HG02852 (cell line): ENCODE measurements around the gene SEMA3A.

Experiments
- ATAC-seq: cut with Tn5 transposase; IDR thresholded peaks from one replicate; pipeline ENCODE4 v1.9.1; 2021; ENCODE audit warnings: mild to moderate bottlenecking, moderate library complexity; ENCODE audit not compliant: unreplicated experiment

The SEMA3A gene

DNA sequence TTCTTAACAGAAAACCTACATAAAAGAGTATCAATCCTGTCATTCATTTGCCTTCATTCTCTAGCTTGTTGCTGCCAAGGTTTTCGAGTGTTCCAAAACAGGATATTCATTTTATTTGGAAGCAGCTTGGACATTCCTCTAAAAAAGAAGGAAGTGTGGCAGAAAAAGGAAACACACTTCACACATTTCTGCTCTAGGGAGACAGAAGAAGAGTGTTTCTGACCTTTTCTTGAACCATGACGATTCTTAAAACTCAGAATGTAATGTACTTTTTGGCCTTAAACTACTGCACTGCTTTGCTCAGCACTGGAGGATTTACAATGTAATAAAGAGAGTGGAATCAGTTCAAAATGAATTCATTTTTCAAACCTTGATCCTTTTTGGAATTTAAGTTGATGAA, 81.3 kb downstream of the SEMA3A start:
- no peak for ATAC-seq

DNA sequence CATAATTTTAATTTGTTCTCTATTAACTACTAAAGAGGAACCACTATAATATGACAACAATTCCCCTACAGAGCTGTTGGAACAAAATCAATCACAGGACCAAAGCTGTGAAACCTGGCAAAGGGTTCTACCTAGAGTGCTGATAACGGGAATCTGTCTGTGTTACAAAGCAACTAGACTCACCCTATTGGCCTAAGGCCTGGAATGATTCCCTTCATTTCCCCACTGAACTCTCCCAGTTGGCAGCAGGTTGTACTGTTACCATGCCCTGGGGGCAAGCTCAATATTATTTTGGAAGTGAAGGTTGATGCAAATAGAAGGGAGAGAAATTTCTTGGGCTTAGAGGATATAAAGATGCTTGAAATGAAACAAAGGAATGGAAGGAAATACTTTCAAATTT, 81.8 kb downstream of the SEMA3A start:
- no peak for ATAC-seq

DNA sequence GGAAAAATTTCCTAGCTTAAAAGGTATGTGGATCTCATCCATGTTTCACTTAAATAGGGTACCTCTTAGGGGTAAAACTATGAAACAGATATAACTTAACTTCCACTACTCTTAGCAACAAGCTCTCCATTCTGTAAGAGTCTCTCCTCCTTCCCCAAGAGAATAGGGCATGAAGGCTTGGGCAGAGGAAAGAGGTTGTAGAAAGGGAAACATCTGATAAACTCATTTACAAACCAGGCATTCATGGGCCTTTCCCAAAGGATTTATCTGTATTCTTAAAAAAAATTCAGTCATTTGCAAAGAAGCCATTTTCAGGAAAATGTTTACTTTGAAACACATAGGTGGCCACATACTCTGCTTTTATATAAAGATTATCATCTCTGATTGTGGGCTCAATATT, 82.7 kb downstream of the SEMA3A start:
- ATAC-seq = no peak

DNA sequence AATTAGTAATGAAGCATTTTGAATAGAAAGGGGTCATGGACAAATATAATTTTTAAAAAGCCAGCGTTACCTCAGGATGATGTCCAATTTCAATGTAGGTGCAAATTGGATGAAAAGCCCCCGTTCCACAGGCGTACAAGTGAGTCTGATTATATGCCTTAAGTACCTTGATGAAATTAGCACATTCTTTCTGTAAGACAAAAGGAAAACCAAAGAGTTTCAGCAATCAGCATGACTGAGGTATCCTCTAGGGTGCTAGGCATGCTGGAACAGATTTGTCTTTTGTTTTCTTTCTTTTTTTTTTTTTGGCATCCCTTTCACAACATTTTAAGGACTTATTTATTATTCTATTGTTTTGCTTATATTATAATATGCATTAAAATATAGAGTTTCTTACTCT, 84.2 kb downstream of the SEMA3A start:
- no peak for ATAC-seq

DNA sequence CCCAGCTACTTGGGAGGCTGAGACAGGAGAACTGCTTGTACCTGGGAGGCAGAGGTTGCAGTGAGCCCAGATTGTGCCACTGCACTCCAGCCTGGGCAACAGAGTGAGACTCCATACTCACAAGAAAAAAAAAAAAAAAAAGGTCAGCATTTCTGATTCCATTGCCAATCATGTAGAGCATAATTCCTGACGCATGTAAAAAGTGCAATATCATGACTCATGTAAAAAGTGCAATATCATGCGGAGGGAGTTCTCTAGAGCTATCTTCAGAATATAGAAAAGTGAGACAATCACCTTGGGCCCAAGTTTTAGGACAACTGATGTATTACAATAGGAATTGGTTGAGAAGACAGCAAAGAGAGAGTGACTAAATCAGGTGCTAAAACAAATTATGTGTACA, 85.8 kb downstream of the SEMA3A start:
- no peak for ATAC-seq

DNA sequence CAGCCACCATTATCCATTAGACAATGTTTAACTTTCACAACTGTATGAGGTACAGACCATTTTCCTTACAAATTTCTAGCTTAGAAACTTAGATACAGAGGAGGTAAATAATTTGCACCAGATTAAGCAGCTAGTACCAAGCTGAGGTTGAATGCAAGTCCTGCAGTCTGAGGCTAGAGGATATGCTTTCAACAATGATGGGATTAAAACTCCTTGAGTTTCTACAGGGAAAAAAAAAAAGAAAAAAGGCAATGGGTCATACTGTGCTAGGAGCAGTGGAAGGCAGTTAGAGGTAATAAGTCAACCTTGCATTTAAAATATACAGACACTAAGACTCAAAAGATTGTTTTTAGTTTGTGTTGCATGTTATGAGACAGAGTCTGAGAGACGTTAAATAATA, 86.5 kb downstream of the SEMA3A start:
- no peak for ATAC-seq

DNA sequence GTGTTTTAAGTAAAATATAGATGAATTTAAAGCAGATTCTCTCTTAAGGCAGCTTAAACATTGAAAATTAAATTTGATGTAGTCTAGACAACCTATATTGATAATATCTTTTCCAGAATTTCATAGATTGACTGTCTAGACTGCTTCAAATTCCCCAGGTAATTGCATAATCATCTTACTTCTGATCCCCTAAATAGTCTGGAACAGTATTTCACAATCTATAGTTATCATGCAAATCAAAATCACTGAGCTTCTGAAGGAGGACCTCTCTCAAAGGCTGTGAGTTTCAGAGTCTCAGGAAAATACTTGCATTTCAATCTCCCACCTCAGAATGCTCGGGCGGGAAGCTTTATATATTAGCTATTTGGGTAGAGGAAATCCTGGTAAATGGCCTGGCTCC, 87.3 kb downstream of the SEMA3A start:
- ATAC-seq = no peak

DNA sequence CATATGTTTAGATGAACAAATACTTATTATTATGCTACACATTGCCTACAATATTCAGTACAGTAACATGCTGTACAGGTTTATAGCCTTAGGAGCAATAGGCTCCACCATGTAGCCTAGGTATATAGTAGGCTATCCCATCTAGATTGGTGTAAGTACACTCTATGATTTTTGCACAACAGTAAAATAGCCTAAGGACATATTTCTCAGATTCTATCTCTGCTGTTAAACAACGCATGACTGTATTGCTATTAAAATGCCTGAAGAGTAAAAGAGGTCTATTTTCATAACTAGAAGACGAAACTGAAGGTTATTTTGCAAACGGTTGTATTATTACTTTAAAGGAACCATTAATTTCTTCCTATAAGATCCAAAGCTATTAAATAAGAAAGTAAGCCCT, 88.3 kb downstream of the SEMA3A start:
- ATAC-seq = no peak

DNA sequence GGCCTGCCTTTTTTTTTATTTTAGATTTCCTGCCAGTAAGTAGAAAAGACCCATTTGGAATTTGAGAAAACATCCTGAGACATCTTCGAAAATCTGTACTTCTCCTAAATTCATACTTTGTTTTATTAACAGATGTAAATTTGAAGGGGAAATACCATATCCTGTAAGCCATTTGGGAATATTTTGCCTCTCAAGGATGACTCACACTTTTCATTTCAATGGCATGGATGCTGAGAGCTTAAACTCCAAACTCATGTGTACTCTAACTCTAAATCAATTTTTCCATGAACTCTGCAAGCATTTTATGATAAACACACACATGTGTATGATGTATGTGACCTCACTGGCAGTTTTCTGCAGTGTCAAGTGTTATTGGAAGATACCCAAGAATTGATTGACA, 89.0 kb downstream of the SEMA3A start:
- ATAC-seq = no peak

DNA sequence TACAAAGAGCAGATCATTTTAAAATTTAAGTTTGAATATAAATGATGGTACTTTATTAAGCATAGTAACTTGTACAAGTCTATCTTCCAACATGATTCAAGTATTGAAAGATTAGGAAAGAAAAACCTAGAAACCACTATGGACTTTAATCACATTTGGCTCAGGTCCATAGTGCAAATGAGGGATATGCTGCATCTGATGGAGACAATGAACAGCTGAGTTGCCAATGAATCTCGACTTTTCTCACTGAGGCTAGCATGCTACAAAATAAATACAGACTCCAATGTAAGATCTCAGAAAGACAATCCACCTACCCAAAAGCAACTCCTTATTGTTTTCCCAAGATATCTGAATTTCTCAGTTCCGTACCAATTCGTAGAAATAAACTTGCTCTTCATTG, 89.8 kb downstream of the SEMA3A start:
- ATAC-seq = no peak

DNA sequence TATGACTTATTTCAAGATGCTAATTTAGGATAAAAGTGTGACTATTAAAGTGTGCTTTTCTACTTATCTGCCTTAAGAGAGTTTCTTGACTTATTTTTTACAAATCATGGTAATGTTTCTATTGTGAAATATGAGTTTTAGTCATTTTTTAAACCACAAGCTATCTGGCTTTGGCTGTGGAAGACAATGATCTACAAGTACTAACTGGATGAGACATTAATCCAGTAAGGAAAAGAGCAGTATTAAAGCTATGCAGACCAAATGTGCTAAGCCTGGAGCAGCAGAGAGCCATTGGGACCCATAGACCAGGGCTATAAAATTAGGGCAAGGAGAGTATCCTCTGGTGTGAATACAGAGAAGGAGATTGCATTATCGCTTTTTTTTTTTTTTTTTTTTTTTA, 92.4 kb downstream of the SEMA3A start:
- ATAC-seq = no peak

DNA sequence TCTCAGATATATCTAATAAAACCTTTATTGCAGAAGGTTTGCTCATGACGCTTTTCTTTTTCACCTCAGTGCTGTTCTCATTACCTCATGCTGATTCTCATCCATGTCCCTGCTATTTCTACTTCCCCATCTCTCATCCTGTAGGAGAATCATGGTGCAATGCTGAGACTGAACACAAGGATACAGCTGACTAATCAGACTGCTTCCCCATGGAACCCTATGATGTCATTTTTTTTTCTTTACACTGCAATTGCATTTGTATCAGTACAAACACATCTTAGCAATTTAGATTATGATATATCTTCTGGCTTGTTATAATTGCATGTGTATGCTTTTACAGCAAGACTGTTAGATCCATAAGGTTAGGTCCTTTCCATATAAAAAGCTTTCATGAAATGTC, 93.7 kb downstream of the SEMA3A start:
- ATAC-seq = no peak

DNA sequence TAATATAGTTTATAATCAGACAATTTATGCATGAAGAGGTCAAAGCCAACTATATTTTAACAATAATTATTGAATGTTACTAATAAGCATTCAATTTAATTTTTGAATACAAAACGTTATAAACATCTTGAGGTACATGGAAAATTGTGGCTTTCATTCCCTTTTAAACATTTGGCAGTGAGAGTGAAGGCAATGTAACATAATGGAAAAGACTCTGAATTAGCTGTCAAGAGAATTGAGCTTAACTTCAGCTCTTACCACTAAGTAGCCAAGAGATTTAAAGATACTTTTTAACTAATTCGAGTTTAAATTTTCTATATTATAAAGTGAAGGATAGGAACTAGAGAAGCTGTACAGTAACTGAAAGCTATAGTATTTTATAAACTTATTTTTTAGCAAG, 98.6 kb downstream of the SEMA3A start:
- no peak for ATAC-seq

DNA sequence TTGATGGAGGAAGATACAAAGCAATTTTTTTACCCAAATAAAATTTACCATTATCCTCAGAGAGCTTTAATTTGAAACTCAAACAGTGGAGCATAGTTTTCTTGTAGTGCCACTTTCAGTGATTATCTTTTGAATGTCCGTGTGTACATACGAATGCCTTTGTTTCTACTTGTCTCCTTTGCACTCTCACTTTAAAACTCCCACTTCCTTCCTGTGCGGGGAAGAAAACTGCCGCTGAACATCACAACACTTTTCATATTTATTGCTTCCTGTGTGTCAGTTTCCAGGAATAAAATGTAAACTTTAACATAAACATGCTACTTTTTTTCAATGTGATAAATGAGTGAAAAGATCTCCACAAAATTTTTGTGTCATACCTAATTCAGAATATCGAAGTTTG, 102.4 kb downstream of the SEMA3A start:
- ATAC-seq = no peak

DNA sequence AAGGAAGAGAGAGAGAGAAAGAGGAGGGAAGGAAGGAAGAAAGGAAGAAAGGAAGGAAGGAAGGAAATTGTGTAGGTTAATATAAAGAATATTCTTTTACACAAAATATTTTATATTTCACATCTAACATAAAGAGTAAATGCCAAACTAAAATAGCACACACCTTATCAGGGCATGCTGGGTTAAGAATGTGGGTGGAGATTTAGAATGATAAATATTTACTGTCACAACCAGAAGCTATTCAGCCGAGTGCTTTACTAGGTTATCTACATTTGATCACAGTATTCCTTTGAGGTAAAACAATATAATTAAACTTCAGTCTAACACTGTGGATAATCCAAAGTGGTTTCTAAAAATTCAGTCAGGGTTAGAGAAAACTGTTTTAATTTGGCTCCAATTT, 103.3 kb downstream of the SEMA3A start:
- no peak for ATAC-seq

DNA sequence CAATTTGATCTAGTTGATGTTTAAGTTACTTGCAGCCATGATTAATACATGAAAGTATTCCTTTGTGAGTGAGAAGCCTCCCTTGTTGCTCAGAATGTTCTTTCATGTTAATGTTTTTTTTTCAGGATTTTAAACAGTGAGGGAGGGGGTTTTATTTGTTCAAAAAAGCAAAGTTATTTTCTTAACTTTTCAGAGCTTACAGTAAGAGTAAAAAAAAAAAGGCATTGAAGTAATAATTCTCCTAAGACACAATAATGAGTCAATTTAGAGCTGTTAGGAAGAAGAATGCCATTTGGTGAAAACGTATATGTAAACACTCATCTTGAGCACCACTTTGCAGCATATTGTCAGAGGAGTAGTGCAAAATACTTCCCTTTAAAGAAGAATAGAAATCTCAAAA, 105.8 kb downstream of the SEMA3A start:
- no peak for ATAC-seq

DNA sequence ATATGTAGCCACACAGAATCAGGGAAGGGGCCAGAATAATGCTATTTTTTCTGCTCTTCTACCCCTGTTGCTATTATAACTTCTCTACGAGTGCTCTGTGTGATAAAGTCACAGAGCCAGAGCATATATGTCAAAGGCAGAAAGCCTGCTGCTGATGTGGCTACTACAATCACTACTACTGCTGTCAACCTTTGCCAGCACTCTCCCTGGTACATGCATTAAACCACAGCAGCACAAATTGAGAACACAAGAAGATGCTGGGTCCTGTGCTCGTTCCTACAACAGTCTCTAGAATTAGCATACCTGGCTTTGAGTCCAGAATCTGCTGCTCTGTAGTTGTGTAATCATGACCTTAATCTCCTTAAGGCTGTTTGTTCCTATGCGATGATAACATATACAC, 108.6 kb downstream of the SEMA3A start:
- ATAC-seq = no peak

DNA sequence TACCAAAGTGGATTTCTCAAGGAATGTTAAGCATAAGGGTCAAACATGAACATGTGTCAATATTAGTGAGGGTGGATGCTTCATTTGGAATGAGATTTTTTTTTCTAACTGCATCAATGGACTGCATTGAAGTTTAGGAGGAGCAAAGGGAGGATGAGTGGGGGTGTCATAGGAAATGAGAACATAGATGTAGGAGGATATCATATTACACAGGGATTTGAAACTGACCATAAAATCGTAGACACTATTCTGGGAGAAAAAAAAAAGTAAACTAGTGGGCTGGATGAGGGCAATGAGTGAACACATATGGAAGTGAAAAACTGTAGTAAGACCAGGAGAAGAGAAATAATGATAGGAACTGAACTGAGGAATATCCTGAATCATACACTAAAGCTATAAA, 109.4 kb downstream of the SEMA3A start:
- no peak for ATAC-seq

DNA sequence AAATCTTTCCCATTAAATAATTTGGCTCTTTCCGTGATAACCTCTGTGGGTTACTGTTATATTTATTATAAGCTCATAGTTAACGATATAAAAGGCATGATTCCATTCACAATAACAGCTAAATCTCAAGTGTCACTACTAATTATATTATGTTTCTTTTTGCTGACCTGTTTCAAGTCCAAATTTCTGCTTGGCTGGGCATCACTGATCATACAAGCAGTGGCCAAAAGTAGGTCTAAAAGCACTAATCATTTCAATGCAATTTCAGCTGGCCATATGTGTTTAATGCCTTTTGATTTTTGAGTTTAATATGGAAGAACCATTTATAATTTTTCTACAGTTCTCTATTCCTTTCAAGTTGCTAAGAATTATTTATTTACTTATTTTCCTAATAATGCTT, 110.7 kb downstream of the SEMA3A start:
- ATAC-seq = no peak

DNA sequence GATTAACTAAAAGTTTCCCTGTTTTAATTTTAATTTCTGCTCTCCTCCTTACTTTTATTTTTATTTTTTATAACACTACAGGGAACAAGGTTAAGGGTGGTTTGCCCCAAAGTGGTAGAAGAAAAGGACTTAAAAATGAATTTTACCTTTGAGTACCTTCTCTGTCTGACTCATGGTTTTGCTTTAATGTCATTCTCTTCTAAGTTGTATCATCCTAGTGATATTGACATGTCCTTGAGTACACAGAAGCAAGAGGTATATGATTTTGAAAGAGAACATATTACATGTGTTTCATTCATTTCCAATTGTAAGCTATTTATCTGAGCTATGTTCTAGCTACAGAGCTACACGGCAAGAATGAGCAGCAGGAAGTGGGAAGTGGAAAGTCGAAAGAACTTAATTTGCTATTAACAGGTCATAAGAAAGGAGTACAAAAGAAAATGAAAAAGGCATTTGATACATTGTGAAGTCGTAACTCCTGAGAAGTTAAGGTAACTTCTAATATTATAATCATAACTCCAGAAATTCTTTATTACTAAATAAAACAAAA, 112.5 kb downstream of the SEMA3A start:
- ATAC-seq = no peak

DNA sequence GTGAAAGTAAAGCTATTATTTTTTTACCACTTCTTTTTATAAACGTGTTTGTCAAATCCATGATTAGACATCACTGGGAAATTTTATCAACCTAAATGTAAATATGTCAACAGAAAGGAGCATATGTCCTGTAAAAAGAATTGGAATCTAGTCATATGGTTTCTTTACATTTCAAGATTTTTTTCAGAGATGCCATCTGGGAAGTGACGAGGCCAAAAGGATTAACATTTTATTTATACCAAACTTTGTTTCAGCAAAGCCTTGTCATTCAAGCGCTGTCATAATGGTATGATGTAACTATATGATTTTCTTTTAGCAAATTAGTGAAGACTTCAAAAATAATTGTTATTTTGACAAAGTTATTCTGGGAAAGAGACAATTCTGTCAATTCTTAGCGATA, 117.3 kb downstream of the SEMA3A start:
- ATAC-seq = no peak

DNA sequence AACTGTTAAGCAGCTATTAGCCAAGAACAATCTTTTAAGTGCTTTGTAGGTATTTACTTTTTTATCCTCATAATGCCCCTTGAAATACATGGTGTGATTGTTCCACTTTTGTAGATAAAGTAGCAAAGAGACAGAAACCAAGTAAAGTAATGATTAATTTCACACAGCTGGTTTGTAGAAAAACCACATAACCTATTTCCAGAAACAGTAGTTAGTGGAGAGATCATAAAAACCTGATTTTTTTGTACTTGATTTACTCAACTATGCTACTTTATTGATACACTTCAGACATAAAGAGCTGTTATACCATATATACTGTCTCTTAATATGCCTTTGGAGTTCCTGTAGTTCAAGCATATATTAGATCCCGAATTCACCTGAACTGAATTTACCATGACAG, 118.4 kb downstream of the SEMA3A start:
- ATAC-seq = no peak

DNA sequence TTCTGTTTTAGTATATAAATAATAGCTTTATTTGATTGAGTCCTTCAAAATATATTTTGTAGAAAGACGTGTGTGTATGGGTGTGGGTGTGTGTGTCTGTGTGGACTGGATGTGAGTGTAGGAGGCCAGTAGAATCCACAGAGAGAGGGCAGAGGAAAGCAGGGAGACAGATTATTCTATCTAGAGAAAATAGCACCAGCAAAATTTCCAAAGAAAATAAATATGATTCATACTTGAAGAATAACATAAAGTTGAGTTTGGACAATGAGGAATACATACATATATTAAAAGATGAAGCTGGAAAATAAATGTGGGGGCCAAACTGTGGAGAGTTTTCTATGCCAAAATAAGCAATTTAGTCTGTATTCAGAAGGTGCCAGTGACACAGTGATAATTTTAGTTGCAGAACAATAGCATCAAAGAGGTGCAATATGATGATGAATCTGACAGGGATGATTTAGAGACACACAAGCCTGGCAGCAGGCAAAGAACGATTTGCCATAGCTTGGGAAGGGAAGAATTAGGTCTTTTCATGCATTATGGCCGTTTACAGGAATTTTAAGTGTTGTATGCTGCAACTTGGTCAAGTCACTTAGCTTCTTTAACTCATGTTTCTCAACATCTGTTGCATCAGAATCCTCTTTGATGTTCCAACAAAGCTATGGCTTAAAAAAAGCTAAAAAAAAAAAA, 121.3 kb downstream of the SEMA3A start:
- no peak for ATAC-seq
